GM12874 (cell line): ENCODE results near the gene CD209.

Experiments used
- CTCF ChIP-seq: IDR thresholded peaks from 2 replicates; pipeline ENCODE4 v1.5.1; 2011; ENCODE audit warnings: low read depth, mild to moderate bottlenecking, control low read depth, low read length, moderate library complexity; ENCODE audit not compliant: insufficient read depth

The CD209 gene

GRCh38 chr19:7763696-7764095, 16.4 kb upstream of the CD209 start:
- no peak for TF ChIP-seq CTCF

GRCh38 chr19:7762719-7763293, 15.5 kb upstream of the CD209 start, which contains the start of gene CLEC4M:
Gene CLEC4M, plus strand, starts transcription at chr19:7763243. Its CDS starts 24 bp downstream, at chr19:7763267.
- TF ChIP-seq CTCF = no peak

GRCh38 chr19:7759156-7759555, 11.8 kb upstream of the CD209 start:
- TF ChIP-seq CTCF = no peak

- no peak for TF ChIP-seq CTCF
These were observed 10.0 kb upstream of the CD209 start for GRCh38 chr19:7757358-7757757.

- TF ChIP-seq CTCF = no peak
These were observed 8.9 kb upstream of the CD209 start for GRCh38 chr19:7756258-7756657.

GRCh38 chr19:7751157-7751783, 3.9 kb upstream of the CD209 start:
- no peak for TF ChIP-seq CTCF

GRCh38 chr19:7748756-7749155, 1.4 kb upstream of the CD209 start:
- peak; percentile 29; the same call in 1 of the 2 replicates for TF ChIP-seq CTCF
